Limb (tissue), 2 donors: ENCODE results near the gene IGFL2.
"Not testable (repeated sequence)": the region's sequence is repeated elsewhere in the genome, so short reads cannot be mapped to it uniquely, and the experiment has no call there.

Experiments
- DNase-seq, 2 donors: peaks; one replicate each; pipeline ENCODE4 v3.0.0-alpha.2; 2016; ENCODE audit errors: extremely low spot score in 2 of 2

IGFL2 gene

GRCh38 chr19:46189971-46190888, 42.2 kb downstream of the IGFL2 start:
- DNase-seq: no peak

- no peak for DNase-seq
Measured at GRCh38 chr19:46191356-46191755, 43.3 kb downstream of the IGFL2 start.

- no peak for DNase-seq
Measured at GRCh38 chr19:46191972-46192371, 43.9 kb downstream of the IGFL2 start.

- DNase-seq: not testable (repeated sequence)
Measured at GRCh38 chr19:46192626-46192991, 44.6 kb downstream of the IGFL2 start.

- no peak for DNase-seq
Measured at GRCh38 chr19:46192992-46193650, 45.1 kb downstream of the IGFL2 start.

GRCh38 chr19:46193678-46194077, 45.6 kb downstream of the IGFL2 start:
- DNase-seq: no peak

GRCh38 chr19:46195104-46195503, 47.1 kb downstream of the IGFL2 start:
- DNase-seq: no peak

- DNase-seq: not testable (repeated sequence)
Measured at GRCh38 chr19:46195919-46196318, 47.9 kb downstream of the IGFL2 start.

- no peak for DNase-seq
Measured at GRCh38 chr19:46196410-46197124, 48.5 kb downstream of the IGFL2 start.

- DNase-seq: no peak
Measured at GRCh38 chr19:46197314-46198070, 49.5 kb downstream of the IGFL2 start.

GRCh38 chr19:46198756-46199155, 50.7 kb downstream of the IGFL2 start:
- no peak for DNase-seq

GRCh38 chr19:46201454-46202310, 53.6 kb downstream of the IGFL2 start:
- DNase-seq: no peak

GRCh38 chr19:46202426-46202825, 54.4 kb downstream of the IGFL2 start:
- no peak for DNase-seq

- no peak for DNase-seq
Measured at GRCh38 chr19:46202872-46203860, 55.1 kb downstream of the IGFL2 start.

- DNase-seq: no peak
Measured at GRCh38 chr19:46204008-46204407, 56.0 kb downstream of the IGFL2 start.

GRCh38 chr19:46205183-46205984, 57.3 kb downstream of the IGFL2 start:
- DNase-seq: no peak

- DNase-seq: no peak
Measured at GRCh38 chr19:46206176-46206575, 58.1 kb downstream of the IGFL2 start.

- no peak for DNase-seq
Measured at GRCh38 chr19:46206682-46207081, 58.6 kb downstream of the IGFL2 start.
